Measurements from ENCODE around the gene SLC16A10. TPM values are rescaled to one million over a fixed set of nuclear protein-coding genes. Genes with fewer than 3 reads are reported as not detected.

SLC16A10 gene
- total and polyA plus RNA-seq, 9 donors: 1.3 to 5.1 (median 2.5) TPM

DNA sequence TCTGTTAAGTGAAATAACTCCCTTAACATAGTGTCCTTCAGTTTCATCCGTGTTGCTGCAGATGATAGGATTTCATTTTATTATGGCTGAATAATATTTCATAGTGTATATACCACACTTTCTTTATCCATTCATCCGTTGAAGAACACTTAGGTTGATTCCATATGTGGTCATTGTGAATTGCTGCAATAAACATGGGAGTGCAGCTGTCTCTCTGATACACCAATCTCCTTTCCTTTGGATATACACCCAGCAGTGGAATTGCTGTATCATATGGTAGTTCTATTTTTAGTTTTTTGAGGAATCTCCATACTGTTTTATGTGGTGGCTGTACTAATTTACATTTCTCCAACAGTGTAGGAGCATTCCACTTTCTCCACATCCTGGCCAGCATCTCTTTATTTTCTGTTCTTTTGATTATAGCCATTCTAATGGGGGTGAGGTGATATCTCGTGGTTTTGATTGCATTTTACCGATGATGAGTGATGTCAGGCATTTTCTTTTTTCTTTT is 193.2 kb downstream of the SLC16A10 start:
- Histone ChIP-seq H3K27me3 (ENCODE audit: control insufficient read depth, insufficient read depth, low read length) (no peaks in the 10 kb centered on the region), H3K9me3 (replicated peaks; ENCODE audit: control insufficient read depth, low read depth, low read length) (peaks cover 6% of the 10 kb centered on the region), H3K4me1 (ENCODE audit: control insufficient read depth, insufficient read depth, low read length) (no peaks in the 10 kb centered on the region), H3K4me3 (ENCODE audit: low read length) (no peak overlapping the region), H3K27ac (ENCODE audit: low read length) (no peak overlapping the region), H3K36me3 (ENCODE audit: control insufficient read depth, insufficient read depth, low read length) (peaks cover 37% of the 10 kb centered on the region)
- no CpG with 5 or more reads among the region's 4 CpGs for WGBS (ENCODE audit: insufficient coverage)
- DNase-seq: no peak

Other genes with a start within 250 kb of the SLC16A10 start
- gene AMD1, start 212.7 kb upstream of the SLC16A10 start, total RNA-seq: 41.8 TPM
- gene AMD1, start 212.7 kb upstream of the SLC16A10 start, polyA plus RNA-seq (ENCODE audit: insufficient read depth in 1 of 8, insufficient read length in 8 of 8, low replicate concordance in 1 of 8): 10 to 100 TPM; 32.8 to 53.2 (median 42.2) TPM
- gene GTF3C6, start 128.8 kb upstream of the SLC16A10 start, total RNA-seq: 57.1 TPM
- gene GTF3C6, start 128.8 kb upstream of the SLC16A10 start, polyA plus RNA-seq (ENCODE audit: insufficient read depth in 1 of 8, insufficient read length in 8 of 8, low replicate concordance in 1 of 8): 10 to 100 TPM; 65.9 to 81.2 (median 70.4) TPM
- gene RPF2, start 105.5 kb upstream of the SLC16A10 start, total RNA-seq: 28.5 TPM
- 10 to 100 TPM; 23.8 to 28.4 (median 26.3) TPM for gene RPF2, start 105.5 kb upstream of the SLC16A10 start, polyA plus RNA-seq (ENCODE audit: insufficient read depth in 1 of 8, insufficient read length in 8 of 8, low replicate concordance in 1 of 8)

Data from muscle of leg (tissue), 11 donors.